HepG2 (cell line): ENCODE data around the gene CLIC5. TPM values are rescaled to one million over a fixed set of nuclear protein-coding genes. Genes with fewer than 3 reads are reported as not detected.

ENCODE experiments used
- ATAC-seq: fragments of 200-7000 bp; cut with Tn5 transposase; 3 replicates; pipeline ENCODE4 v1.9.1; 2020; ENCODE audit warnings: mild to moderate bottlenecking, moderate library complexity
- Bru-seq: library from RNA; stranded (reverse); fragments of 400-500 nt; gene quantifications from one replicate; lab custom pipeline; 2021; lab: Mats Ljungman, UMichigan
- BruChase-seq, 2 experiments: library from RNA; stranded (reverse); fragments of 400-500 nt; gene quantifications; one replicate each; lab custom pipeline; 2021; lab: Mats Ljungman, UMichigan
- BruUV-seq: library from RNA; stranded (reverse); fragments of 400-500 nt; replicated peaks from 2 replicates; lab custom pipeline; 2021; lab: Mats Ljungman, UMichigan
- CTCF ChIA-PET: fragments of 300-600 bp; formaldehyde crosslinking; extraction: SDS; loops from one replicate; lab custom pipeline; 2021; ENCODE audit warnings: low total read pairs, inconsistent platforms, low intra/inter-chr PET ratio; lab: Yijun Ruan, JAX
- POLR2A ChIA-PET: fragments of 350-600 bp; sonication (Branson Sonifier 250); formaldehyde crosslinking; loops from one replicate; lab custom pipeline; 2020; ENCODE audit warnings: antibody characterized with exemption, inconsistent platforms; lab: Yijun Ruan, JAX
- DNase-seq: peaks from one replicate; pipeline ENCODE4 v3.0.0-alpha.2; 2015; ENCODE audit warnings: low spot score
- FAIRE-seq: peaks from 3 replicates; lab custom pipeline; 2011; peaks lifted over from hg19 to GRCh38; lab: Jason Lieb, UNC
- H2AFZ ChIP-seq: one replicate; pipeline ENCODE4 v1.6.1; 2011; ENCODE audit warnings: low read length, inconsistent platforms
- H3K27ac ChIP-seq: fragments of 300-600 bp; 3 replicates; pipeline ENCODE4 v1.8.0; 2011; ENCODE audit warnings: mixed run types, mild to moderate bottlenecking, mixed read lengths, low read length, inconsistent platforms; ENCODE audit not compliant: insufficient read depth; ENCODE audit errors: extremely low read length
- H3K27me3 ChIP-seq, 2 experiments: fragments of 200-600 bp in 1 of 2; 2 replicates in 1 of 2; 3 replicates in 1 of 2; pipeline versions ENCODE4 v1.6.0 to v1.8.0; 2011; ENCODE audit warnings: low read length in 2 of 2, mild to moderate bottlenecking in 2 of 2, moderate library complexity in 2 of 2, inconsistent platforms in 1 of 2; ENCODE audit not compliant: insufficient read depth in 2 of 2, control insufficient read depth in 1 of 2
- H3K36me3 ChIP-seq, 2 experiments: fragments of 200-600 bp in 1 of 2; replicated peaks in 1 of 2; 2 replicates in 1 of 2; 3 replicates in 1 of 2; pipeline versions ENCODE4 v1.5.1 to v1.8.0; 2011; ENCODE audit warnings: low read length in 2 of 2, inconsistent platforms in 1 of 2; ENCODE audit not compliant: insufficient read depth in 2 of 2, control insufficient read depth in 1 of 2
- H3K4me1 ChIP-seq: 2 replicates; pipeline ENCODE4 v1.5.1; 2012; ENCODE audit warnings: low read length, inconsistent platforms; ENCODE audit not compliant: insufficient read depth
- H3K4me2 ChIP-seq: 2 replicates; pipeline ENCODE4 v1.6.0; 2011; ENCODE audit warnings: low read depth, low read length, inconsistent platforms
- H3K4me3 ChIP-seq, 3 experiments: fragments of 200-600 bp in 1 of 3; sonication (generic), shearing (Covaris generic) in 1 of 3; replicated peaks in 1 of 3; 2 replicates each; pipeline ENCODE4 v1.5.1; 2011 to 2016; ENCODE audit warnings: low read length in 3 of 3, inconsistent platforms in 2 of 3, low read depth in 2 of 3, mild to moderate bottlenecking in 2 of 3, control low read depth in 1 of 3, mixed read lengths in 1 of 3; ENCODE audit not compliant: insufficient read depth in 1 of 3
- H3K79me2 ChIP-seq: one replicate; pipeline ENCODE4 v1.6.1; 2011; ENCODE audit warnings: low read length, inconsistent platforms; ENCODE audit not compliant: insufficient read depth
- H3K9ac ChIP-seq: 2 replicates; pipeline ENCODE4 v1.6.0; 2011; ENCODE audit warnings: mild to moderate bottlenecking, low read depth, low read length, inconsistent platforms; ENCODE audit not compliant: insufficient read depth
- H3K9me3 ChIP-seq: 2 replicates; pipeline ENCODE4 v1.5.1; 2012; ENCODE audit warnings: mild to moderate bottlenecking, low read length
- H4K20me1 ChIP-seq: 2 replicates; pipeline ENCODE4 v1.6.0; 2011; ENCODE audit warnings: inconsistent platforms, mild to moderate bottlenecking, low read length, moderate library complexity; ENCODE audit not compliant: insufficient read depth
- PHF5A ChIP-seq: IDR thresholded peaks from one replicate; pipeline ENCODE4 v1.6.1; 2018; ENCODE audit warnings: low read depth, missing genetic modification reagents; ENCODE audit not compliant: unreplicated experiment
- POGZ ChIP-seq: sonication (generic); formaldehyde crosslinking; IDR thresholded peaks from 2 replicates; pipeline ENCODE4 v1.4.0; 2020; ENCODE audit warnings: mild to moderate bottlenecking, missing genetic modification reagents
- ZBTB21 ChIP-seq: sonication (generic); formaldehyde crosslinking; IDR thresholded peaks from 2 replicates; pipeline ENCODE4 v1.4.0; 2020; ENCODE audit warnings: missing genetic modification reagents
- ZNF556 ChIP-seq: sonication (generic); formaldehyde crosslinking; IDR thresholded peaks from 2 replicates; pipeline ENCODE4 v1.4.0; 2020; ENCODE audit warnings: mild to moderate bottlenecking, missing genetic modification reagents, borderline replicate concordance
- ZNF644 ChIP-seq: IDR thresholded peaks from 2 replicates; pipeline ENCODE4 v1.6.1; 2016; ENCODE audit warnings: low read depth
- ZNF891 ChIP-seq: sonication (generic); formaldehyde crosslinking; IDR thresholded peaks from 2 replicates; pipeline ENCODE4 v1.5.0; 2020; ENCODE audit warnings: mild to moderate bottlenecking, missing genetic modification reagents
- WGBS: methylation state at CpG from one replicate; pipeline ENCODE4 v1.1.6; 2017; ENCODE audit warnings: low lambda C conversion rate; 5-methylcytosine and 5-hydroxymethylcytosine counted together
- in situ Hi-C: cut with HindIII; loops from 2 replicates; pipeline ENCODE4 v1.10.0; 2017; ENCODE audit warnings: low pct_unique_long_range_greater_than_20kb; ENCODE audit not compliant: extremely low pct_ligation_motif_present
- intact Hi-C: fragments of 100-400 bp; cut with micrococcal nuclease; formaldehyde crosslinking; loops from one replicate; pipeline ENCODE4 v1.10.0; 2022; ENCODE audit not compliant: unreplicated experiment
- long read RNA-seq, 2 experiments: library from RNA in 1 of 2; library from polyadenylated mRNA in 1 of 2; stranded (forward) in 1 of 2; unstranded in 1 of 2; transcript quantifications; one replicate each; pipeline ENCODE4 v2.0.0, GENCODE V29; 2019 to 2022
- polyA minus RNA-seq, 3 experiments: library from RNA; depleted of rRNA, polyadenylated mRNA; stranded (reverse); fragments of >200 nt; gene quantifications; 2 replicates each; pipeline ENCODE4 v1.2.3, GENCODE V29; 2011; ENCODE audit warnings: low replicate concordance in 1 of 3
- polyA plus RNA-seq, 8 experiments: library from polyadenylated mRNA; depleted of rRNA in 3 of 8; stranded (reverse) in 7 of 8; unstranded in 1 of 8; fragments of >200 nt; fragmentation: Illumina TruSeq in 4 of 8; extraction: Trizol in 4 of 8; gene quantifications; 2 replicates each; pipeline versions ENCODE4 v1.2.1 to v1.2.3, GENCODE V29; 2011 to 2016; ENCODE audit warnings: low read depth in 4 of 8, missing spikeins in 1 of 8, mixed read lengths in 1 of 8; ENCODE audit not compliant: insufficient read depth in 1 of 8
- total RNA-seq, 5 experiments: library from RNA; depleted of rRNA; stranded (reverse); fragments of >200 nt; fragmentation: Illumina TruSeq; extraction: Trizol; gene quantifications; 2 replicates each; pipeline ENCODE4 v1.2.3, GENCODE V29; 2016; ENCODE audit warnings: low read depth in 1 of 5
- TF ChIP-seq, protein P1 (sequence below): sonication (generic); formaldehyde crosslinking; IDR thresholded peaks from 2 replicates; pipeline ENCODE4 v1.5.0; 2020; ENCODE audit warnings: mild to moderate bottlenecking, missing genetic modification reagents, borderline replicate concordance
- TF ChIP-seq, protein P2 (sequence below): sonication (generic); formaldehyde crosslinking; IDR thresholded peaks from 2 replicates; pipeline ENCODE4 v1.5.1; 2020; ENCODE audit warnings: missing genetic modification reagents, mild to moderate bottlenecking, borderline replicate concordance
- TF ChIP-seq, protein P3 (sequence below): sonication (generic); formaldehyde crosslinking; IDR thresholded peaks from 2 replicates; pipeline ENCODE4 v1.4.0; 2020; ENCODE audit warnings: missing genetic modification reagents, borderline replicate concordance

Gene CLIC5
- total RNA-seq (2016; rRNA removed; fragmentation: Illumina TruSeq; extraction: Trizol) (not detected in 2 replicates), polyA plus RNA-seq (2011; rRNA removed) (not detected in 2 replicates), polyA minus RNA-seq (2011; rRNA and poly(A)+ RNA removed; ENCODE audit: low replicate concordance) (2.3 TPM in 1 of 2 replicates, not detected in the other), Bru-seq, nascent RNA (not detected), BruChase-seq, experiment 1, labeled RNA remaining after a 6-hour chase (not detected), BruChase-seq, experiment 2, labeled RNA remaining after a 2-hour chase (not detected)
- total RNA-seq (2016; cell fraction: cytosol; rRNA removed; fragmentation: Illumina TruSeq; extraction: Trizol; ENCODE audit: low read depth), result not detected in 2 replicates
- not detected in 2 replicates for total RNA-seq (2016; cell fraction: insoluble cytoplasmic fraction; rRNA removed; fragmentation: Illumina TruSeq; extraction: Trizol)
- not detected in 2 replicates for total RNA-seq (2016; cell fraction: membrane; rRNA removed; fragmentation: Illumina TruSeq; extraction: Trizol)
- not detected in 2 replicates for total RNA-seq (2016; cell fraction: nucleus; rRNA removed; fragmentation: Illumina TruSeq; extraction: Trizol)
- polyA plus RNA-seq (2011; cell fraction: cytosol; rRNA removed), result not detected in 2 replicates
- not detected in 2 replicates for polyA plus RNA-seq (2011; cell fraction: nucleus; rRNA removed)
- polyA plus RNA-seq (2012), result not detected in 2 replicates
- polyA plus RNA-seq (2016; cell fraction: cytosol; fragmentation: Illumina TruSeq; extraction: Trizol; ENCODE audit: low read depth), result not detected in 2 replicates
- polyA plus RNA-seq (2016; cell fraction: insoluble cytoplasmic fraction; fragmentation: Illumina TruSeq; extraction: Trizol; ENCODE audit: low read depth), result not detected in 2 replicates
- not detected in 2 replicates for polyA plus RNA-seq (2016; cell fraction: membrane; fragmentation: Illumina TruSeq; extraction: Trizol; ENCODE audit: low read depth)
- not detected in 2 replicates for polyA plus RNA-seq (2016; cell fraction: nucleus; fragmentation: Illumina TruSeq; extraction: Trizol; ENCODE audit: insufficient read depth, low read depth)
- not detected in 2 replicates for polyA minus RNA-seq (2011; cell fraction: cytosol; rRNA and poly(A)+ RNA removed)
- polyA minus RNA-seq (2011; cell fraction: nucleus; rRNA and poly(A)+ RNA removed), result not detected in 2 replicates
- long read RNA-seq, experiment 1, result 0 reads
- long read RNA-seq, experiment 2, result 0 reads

DNA sequence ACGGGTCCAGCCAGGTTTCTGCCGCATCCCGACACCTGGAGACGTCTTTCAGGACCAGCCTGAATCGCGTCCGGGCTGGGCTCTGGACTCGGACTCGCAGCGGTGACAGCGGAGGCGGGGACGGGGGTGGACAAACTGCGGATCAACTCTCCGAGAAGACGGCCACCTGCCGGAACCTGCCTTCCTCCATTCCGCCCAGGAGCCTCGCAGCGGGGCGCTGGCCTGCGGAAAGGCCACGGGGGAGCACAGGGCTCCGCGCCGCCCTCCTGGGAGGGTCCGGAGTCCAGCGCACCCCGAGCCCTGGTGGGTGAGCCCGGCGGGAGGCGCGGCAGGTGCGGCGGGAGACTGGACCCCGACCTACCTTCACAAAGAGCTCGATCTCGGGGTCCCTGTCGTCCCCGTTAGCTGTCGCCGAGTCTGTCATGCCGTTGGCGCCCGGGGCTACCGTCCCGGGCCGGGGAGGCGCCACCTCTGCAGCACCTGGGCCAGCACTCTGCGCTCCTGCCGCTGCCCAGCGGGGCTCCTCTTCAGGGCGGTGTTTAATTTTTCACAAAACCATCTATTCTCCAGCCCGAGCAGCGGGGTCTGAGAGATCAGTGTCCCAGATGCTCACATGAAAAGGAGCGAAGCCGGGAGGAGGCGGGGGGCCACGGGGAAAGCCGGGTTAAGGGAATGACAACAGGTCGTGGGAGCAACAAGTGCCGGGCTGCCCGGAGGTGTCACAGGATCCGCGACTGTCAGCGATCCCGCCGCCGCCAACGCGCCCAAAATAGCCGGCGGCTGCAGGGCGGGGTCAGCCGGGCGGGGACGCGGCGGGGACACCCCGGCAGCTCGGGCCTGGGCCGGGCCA lies at the start of gene CLIC5:
Gene CLIC5, minus strand, starts transcription at position 742 of the 850 bp plus-strand sequence. Its CDS starts 318 bp downstream, at position 424.
- H4K20me1 ChIP-seq, result no peaks in the 10 kb centered on the region
- DNase-seq, result no peak
- ATAC-seq, result peak; percentile 84
- H3K27me3 ChIP-seq, result peaks cover 0 to 48% of the 10 kb centered on the region in 2 experiments; a peak in 4 of 5 replicates
- no peak within 1 kb of the TSS for H2AFZ ChIP-seq
- no peaks in the 10 kb centered on the region for H3K79me2 ChIP-seq
- no peak within 1 kb of the TSS for H3K27ac ChIP-seq
- peak within 1 kb of the TSS; percentile 70 for H3K4me2 ChIP-seq
- no TSS peak for BruUV-seq
- peak within 1 kb of the TSS in 2 of 3 experiments; percentile 26 to 65; a peak in 5 of 6 replicates for H3K4me3 ChIP-seq
- H3K36me3 ChIP-seq, result no peaks in the 10 kb centered on the region
- POLR2A ChIA-PET, result no interaction called here
- in situ Hi-C loops, result no loop called here
- FAIRE-seq, result no peak
- H3K9ac ChIP-seq, result no peak within 1 kb of the TSS
- intact Hi-C loops, result no loop called here
- CTCF ChIA-PET, result no interaction called here
- H3K9me3 ChIP-seq, result 0 out of 2 replicates have a peak, but pooled peaks cover 4% of the 10 kb centered on the region
- peaks cover 18% of the 10 kb centered on the region for H3K4me1 ChIP-seq
- 11% methylated on average over 68 of the region's 82 CpGs for WGBS
- TF ChIP-seq PHF5A (CRISPR knock-in tag) (no peak), ZBTB21 (CRISPR knock-in tag) (no peak), ZNF556 (CRISPR knock-in tag) (0 out of 2 replicates have a peak, but pooled peaks have one; percentile 45), ZNF644 (CRISPR knock-in tag) (no peak), ZNF891 (CRISPR knock-in tag) (peak; percentile 22; the same call in 1 of the 2 replicates), POGZ (CRISPR knock-in tag) (no peak)
- TF ChIP-seq, protein P1, sequence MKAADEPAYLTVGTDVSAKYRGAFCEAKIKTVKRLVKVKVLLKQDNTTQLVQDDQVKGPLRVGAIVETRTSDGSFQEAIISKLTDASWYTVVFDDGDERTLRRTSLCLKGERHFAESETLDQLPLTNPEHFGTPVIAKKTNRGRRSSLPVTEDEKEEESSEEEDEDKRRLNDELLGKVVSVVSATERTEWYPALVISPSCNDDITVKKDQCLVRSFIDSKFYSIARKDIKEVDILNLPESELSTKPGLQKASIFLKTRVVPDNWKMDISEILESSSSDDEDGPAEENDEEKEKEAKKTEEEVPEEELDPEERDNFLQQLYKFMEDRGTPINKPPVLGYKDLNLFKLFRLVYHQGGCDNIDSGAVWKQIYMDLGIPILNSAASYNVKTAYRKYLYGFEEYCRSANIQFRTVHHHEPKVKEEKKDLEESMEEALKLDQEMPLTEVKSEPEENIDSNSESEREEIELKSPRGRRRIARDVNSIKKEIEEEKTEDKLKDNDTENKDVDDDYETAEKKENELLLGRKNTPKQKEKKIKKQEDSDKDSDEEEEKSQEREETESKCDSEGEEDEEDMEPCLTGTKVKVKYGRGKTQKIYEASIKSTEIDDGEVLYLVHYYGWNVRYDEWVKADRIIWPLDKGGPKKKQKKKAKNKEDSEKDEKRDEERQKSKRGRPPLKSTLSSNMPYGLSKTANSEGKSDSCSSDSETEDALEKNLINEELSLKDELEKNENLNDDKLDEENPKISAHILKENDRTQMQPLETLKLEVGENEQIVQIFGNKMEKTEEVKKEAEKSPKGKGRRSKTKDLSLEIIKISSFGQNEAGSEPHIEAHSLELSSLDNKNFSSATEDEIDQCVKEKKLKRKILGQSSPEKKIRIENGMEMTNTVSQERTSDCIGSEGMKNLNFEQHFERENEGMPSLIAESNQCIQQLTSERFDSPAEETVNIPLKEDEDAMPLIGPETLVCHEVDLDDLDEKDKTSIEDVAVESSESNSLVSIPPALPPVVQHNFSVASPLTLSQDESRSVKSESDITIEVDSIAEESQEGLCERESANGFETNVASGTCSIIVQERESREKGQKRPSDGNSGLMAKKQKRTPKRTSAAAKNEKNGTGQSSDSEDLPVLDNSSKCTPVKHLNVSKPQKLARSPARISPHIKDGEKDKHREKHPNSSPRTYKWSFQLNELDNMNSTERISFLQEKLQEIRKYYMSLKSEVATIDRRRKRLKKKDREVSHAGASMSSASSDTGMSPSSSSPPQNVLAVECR, result no peak
- TF ChIP-seq, protein P2, sequence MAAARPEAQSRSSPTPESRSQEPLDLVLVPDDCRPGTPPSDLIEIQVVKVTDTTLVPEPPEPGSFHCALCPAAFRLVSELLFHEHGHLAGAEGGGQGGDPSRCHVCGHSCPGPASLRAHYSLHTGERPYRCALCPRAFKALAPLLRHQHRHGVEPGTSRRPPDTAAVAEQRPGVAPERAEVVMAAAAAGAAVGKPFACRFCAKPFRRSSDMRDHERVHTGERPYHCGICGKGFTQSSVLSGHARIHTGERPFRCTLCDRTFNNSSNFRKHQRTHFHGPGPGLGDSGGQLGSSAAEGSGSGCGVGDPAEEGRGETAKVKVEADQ, result peak; percentile 50; the same call in 1 of the 2 replicates
- TF ChIP-seq, protein P3, sequence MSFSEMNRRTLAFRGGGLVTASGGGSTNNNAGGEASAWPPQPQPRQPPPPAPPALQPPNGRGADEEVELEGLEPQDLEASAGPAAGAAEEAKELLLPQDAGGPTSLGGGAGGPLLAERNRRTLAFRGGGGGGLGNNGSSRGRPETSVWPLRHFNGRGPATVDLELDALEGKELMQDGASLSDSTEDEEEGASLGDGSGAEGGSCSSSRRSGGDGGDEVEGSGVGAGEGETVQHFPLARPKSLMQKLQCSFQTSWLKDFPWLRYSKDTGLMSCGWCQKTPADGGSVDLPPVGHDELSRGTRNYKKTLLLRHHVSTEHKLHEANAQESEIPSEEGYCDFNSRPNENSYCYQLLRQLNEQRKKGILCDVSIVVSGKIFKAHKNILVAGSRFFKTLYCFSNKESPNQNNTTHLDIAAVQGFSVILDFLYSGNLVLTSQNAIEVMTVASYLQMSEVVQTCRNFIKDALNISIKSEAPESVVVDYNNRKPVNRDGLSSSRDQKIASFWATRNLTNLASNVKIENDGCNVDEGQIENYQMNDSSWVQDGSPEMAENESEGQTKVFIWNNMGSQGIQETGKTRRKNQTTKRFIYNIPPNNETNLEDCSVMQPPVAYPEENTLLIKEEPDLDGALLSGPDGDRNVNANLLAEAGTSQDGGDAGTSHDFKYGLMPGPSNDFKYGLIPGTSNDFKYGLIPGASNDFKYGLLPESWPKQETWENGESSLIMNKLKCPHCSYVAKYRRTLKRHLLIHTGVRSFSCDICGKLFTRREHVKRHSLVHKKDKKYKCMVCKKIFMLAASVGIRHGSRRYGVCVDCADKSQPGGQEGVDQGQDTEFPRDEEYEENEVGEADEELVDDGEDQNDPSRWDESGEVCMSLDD (CRISPR knock-in tag), result 0 out of 2 replicates have a peak, but pooled peaks have one; percentile 38
